ENCODE results near the gene SULT1B1. TPM values are rescaled to one million over a fixed set of nuclear protein-coding genes. Genes with fewer than 3 reads are reported as not detected.

The SULT1B1 gene
- total RNA-seq, 1 experiment from 2014 or later, result 0.04 TPM

DNA sequence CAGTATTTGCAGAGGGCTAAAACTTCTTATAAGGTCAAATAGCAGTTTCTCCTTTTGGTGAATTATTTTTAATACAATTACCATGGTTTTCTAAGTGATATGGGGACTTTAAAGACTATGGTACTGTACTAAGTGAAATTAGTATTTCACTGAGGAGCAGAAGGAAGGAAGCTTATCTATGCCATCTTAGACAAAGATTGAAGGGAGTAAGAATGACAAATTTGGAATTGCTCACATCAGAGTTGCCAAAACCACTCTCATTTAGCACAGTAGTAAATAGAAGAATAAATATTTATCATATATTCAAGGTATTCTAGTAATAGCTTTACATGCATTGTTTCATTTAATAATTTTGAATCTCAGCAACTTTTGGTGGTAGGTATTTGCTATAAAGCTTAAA, 30.4 kb downstream of the SULT1B1 start:
- ChIA-PET POLR2A (no interaction called here), CTCF (no interaction called here)
- DNase-seq (ENCODE audit: low spot score), result no peak
- Mint-ChIP-seq H3K27ac (no peak overlapping the region), H3K27me3 (ENCODE audit: low read depth) (no peaks in the 10 kb centered on the region), H3K4me1 (peaks cover 6% of the 10 kb centered on the region), H3K36me3 (no peaks in the 10 kb centered on the region), H3K4me3 (no peak overlapping the region), H3K9me3 (0 out of 2 replicates have a peak, but pooled peaks cover 3% of the 10 kb centered on the region)
- ATAC-seq, result no peak
- no peak for TF ChIP-seq SP1 (CRISPR knock-in tag; conservative IDR thresholded peaks at IDR 0.05)
- no peak for TF ChIP-seq ETV6 (CRISPR knock-in tag; IDR thresholded peaks at IDR 0.05)
- TF ChIP-seq MXD4 (CRISPR knock-in tag; IDR thresholded peaks at IDR 0.05; ENCODE audit: borderline replicate concordance), result no peak
- no peak for TF ChIP-seq RORB (CRISPR knock-in tag; IDR thresholded peaks at IDR 0.05)
- TF ChIP-seq ZNF416 (CRISPR knock-in tag; IDR thresholded peaks at IDR 0.05), result no peak
- no peak for TF ChIP-seq GABPB1 (CRISPR knock-in tag; IDR thresholded peaks at IDR 0.05)
- no peak for TF ChIP-seq EMX1 (CRISPR knock-in tag; IDR thresholded peaks at IDR 0.05)
- TF ChIP-seq, protein P1, sequence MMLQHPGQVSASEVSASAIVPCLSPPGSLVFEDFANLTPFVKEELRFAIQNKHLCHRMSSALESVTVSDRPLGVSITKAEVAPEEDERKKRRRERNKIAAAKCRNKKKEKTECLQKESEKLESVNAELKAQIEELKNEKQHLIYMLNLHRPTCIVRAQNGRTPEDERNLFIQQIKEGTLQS (CRISPR knock-in tag; conservative IDR thresholded peaks at IDR 0.05), result no peak
- no peak for TF ChIP-seq SMAD3 (CRISPR knock-in tag; IDR thresholded peaks at IDR 0.05; ENCODE audit: borderline replicate concordance)
- TF ChIP-seq SMAD4 (CRISPR knock-in tag; IDR thresholded peaks at IDR 0.05), result no peak
- no peak for TF ChIP-seq NR2C2 (CRISPR knock-in tag; IDR thresholded peaks at IDR 0.05)
- no peak for TF ChIP-seq CREM (CRISPR knock-in tag; IDR thresholded peaks at IDR 0.05)
- no peak for TF ChIP-seq ZNF263 (CRISPR knock-in tag; IDR thresholded peaks at IDR 0.05; ENCODE audit: low read depth)

DNA sequence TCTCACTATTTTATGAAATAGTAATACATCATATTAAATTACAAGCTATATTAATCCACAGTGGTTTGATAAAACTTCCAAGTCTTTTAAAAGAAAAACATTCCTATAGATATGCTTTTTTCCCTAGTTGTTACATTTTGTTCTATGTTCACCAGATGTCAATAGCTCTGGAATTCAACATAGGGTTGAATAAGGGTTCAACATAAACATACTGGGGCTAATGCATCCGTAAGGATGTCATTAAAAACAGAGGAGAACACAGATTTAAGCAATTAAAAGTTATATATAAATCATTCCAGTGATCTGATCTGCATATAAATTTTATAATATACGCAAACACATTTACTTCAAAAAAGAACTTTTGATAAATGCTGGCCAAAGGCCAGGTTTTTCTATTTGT, 32.5 kb downstream of the SULT1B1 start:
- POLR2A ChIA-PET, result no interaction called here
- no peak for TF ChIP-seq ZNF423 (CRISPR knock-in tag; IDR thresholded peaks at IDR 0.05)
- TF ChIP-seq ZNF219 (CRISPR knock-in tag; IDR thresholded peaks at IDR 0.05; ENCODE audit: borderline replicate concordance), result no peak
- no peak for TF ChIP-seq GABPB1 (CRISPR knock-in tag; IDR thresholded peaks at IDR 0.05)
- TF ChIP-seq, protein P2, sequence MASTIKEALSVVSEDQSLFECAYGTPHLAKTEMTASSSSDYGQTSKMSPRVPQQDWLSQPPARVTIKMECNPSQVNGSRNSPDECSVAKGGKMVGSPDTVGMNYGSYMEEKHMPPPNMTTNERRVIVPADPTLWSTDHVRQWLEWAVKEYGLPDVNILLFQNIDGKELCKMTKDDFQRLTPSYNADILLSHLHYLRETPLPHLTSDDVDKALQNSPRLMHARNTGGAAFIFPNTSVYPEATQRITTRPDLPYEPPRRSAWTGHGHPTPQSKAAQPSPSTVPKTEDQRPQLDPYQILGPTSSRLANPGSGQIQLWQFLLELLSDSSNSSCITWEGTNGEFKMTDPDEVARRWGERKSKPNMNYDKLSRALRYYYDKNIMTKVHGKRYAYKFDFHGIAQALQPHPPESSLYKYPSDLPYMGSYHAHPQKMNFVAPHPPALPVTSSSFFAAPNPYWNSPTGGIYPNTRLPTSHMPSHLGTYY (CRISPR knock-in tag; IDR thresholded peaks at IDR 0.05), result no peak
- TF ChIP-seq, protein P3, sequence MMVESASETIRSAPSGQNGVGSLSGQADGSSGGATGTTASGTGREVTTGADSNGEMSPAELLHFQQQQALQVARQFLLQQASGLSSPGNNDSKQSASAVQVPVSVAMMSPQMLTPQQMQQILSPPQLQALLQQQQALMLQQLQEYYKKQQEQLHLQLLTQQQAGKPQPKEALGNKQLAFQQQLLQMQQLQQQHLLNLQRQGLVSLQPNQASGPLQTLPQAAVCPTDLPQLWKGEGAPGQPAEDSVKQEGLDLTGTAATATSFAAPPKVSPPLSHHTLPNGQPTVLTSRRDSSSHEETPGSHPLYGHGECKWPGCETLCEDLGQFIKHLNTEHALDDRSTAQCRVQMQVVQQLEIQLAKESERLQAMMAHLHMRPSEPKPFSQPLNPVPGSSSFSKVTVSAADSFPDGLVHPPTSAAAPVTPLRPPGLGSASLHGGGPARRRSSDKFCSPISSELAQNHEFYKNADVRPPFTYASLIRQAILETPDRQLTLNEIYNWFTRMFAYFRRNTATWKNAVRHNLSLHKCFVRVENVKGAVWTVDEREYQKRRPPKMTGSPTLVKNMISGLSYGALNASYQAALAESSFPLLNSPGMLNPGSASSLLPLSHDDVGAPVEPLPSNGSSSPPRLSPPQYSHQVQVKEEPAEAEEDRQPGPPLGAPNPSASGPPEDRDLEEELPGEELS (CRISPR knock-in tag; IDR thresholded peaks at IDR 0.05), result no peak
- TF ChIP-seq ZNF263 (CRISPR knock-in tag; IDR thresholded peaks at IDR 0.05; ENCODE audit: low read depth), result no peak
- TF ChIP-seq, protein P4, sequence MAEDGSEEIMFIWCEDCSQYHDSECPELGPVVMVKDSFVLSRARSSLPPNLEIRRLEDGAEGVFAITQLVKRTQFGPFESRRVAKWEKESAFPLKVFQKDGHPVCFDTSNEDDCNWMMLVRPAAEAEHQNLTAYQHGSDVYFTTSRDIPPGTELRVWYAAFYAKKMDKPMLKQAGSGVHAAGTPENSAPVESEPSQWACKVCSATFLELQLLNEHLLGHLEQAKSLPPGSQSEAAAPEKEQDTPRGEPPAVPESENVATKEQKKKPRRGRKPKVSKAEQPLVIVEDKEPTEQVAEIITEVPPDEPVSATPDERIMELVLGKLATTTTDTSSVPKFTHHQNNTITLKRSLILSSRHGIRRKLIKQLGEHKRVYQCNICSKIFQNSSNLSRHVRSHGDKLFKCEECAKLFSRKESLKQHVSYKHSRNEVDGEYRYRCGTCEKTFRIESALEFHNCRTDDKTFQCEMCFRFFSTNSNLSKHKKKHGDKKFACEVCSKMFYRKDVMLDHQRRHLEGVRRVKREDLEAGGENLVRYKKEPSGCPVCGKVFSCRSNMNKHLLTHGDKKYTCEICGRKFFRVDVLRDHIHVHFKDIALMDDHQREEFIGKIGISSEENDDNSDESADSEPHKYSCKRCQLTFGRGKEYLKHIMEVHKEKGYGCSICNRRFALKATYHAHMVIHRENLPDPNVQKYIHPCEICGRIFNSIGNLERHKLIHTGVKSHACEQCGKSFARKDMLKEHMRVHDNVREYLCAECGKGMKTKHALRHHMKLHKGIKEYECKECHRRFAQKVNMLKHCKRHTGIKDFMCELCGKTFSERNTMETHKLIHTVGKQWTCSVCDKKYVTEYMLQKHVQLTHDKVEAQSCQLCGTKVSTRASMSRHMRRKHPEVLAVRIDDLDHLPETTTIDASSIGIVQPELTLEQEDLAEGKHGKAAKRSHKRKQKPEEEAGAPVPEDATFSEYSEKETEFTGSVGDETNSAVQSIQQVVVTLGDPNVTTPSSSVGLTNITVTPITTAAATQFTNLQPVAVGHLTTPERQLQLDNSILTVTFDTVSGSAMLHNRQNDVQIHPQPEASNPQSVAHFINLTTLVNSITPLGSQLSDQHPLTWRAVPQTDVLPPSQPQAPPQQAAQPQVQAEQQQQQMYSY (CRISPR knock-in tag; IDR thresholded peaks at IDR 0.05), result no peak
- TF ChIP-seq NR1H2 (CRISPR knock-in tag; IDR thresholded peaks at IDR 0.05), result no peak
- TF ChIP-seq, protein P5, sequence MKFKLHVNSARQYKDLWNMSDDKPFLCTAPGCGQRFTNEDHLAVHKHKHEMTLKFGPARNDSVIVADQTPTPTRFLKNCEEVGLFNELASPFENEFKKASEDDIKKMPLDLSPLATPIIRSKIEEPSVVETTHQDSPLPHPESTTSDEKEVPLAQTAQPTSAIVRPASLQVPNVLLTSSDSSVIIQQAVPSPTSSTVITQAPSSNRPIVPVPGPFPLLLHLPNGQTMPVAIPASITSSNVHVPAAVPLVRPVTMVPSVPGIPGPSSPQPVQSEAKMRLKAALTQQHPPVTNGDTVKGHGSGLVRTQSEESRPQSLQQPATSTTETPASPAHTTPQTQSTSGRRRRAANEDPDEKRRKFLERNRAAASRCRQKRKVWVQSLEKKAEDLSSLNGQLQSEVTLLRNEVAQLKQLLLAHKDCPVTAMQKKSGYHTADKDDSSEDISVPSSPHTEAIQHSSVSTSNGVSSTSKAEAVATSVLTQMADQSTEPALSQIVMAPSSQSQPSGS (CRISPR knock-in tag; IDR thresholded peaks at IDR 0.05; ENCODE audit: borderline replicate concordance, low read depth), result no peak
- TF ChIP-seq, protein P6, sequence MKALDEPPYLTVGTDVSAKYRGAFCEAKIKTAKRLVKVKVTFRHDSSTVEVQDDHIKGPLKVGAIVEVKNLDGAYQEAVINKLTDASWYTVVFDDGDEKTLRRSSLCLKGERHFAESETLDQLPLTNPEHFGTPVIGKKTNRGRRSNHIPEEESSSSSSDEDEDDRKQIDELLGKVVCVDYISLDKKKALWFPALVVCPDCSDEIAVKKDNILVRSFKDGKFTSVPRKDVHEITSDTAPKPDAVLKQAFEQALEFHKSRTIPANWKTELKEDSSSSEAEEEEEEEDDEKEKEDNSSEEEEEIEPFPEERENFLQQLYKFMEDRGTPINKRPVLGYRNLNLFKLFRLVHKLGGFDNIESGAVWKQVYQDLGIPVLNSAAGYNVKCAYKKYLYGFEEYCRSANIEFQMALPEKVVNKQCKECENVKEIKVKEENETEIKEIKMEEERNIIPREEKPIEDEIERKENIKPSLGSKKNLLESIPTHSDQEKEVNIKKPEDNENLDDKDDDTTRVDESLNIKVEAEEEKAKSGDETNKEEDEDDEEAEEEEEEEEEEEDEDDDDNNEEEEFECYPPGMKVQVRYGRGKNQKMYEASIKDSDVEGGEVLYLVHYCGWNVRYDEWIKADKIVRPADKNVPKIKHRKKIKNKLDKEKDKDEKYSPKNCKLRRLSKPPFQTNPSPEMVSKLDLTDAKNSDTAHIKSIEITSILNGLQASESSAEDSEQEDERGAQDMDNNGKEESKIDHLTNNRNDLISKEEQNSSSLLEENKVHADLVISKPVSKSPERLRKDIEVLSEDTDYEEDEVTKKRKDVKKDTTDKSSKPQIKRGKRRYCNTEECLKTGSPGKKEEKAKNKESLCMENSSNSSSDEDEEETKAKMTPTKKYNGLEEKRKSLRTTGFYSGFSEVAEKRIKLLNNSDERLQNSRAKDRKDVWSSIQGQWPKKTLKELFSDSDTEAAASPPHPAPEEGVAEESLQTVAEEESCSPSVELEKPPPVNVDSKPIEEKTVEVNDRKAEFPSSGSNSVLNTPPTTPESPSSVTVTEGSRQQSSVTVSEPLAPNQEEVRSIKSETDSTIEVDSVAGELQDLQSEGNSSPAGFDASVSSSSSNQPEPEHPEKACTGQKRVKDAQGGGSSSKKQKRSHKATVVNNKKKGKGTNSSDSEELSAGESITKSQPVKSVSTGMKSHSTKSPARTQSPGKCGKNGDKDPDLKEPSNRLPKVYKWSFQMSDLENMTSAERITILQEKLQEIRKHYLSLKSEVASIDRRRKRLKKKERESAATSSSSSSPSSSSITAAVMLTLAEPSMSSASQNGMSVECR (CRISPR knock-in tag; IDR thresholded peaks at IDR 0.05; ENCODE audit: borderline replicate concordance), result no peak
- TF ChIP-seq NFATC4 (CRISPR knock-in tag; IDR thresholded peaks at IDR 0.05), result no peak
- TF ChIP-seq, protein P7, sequence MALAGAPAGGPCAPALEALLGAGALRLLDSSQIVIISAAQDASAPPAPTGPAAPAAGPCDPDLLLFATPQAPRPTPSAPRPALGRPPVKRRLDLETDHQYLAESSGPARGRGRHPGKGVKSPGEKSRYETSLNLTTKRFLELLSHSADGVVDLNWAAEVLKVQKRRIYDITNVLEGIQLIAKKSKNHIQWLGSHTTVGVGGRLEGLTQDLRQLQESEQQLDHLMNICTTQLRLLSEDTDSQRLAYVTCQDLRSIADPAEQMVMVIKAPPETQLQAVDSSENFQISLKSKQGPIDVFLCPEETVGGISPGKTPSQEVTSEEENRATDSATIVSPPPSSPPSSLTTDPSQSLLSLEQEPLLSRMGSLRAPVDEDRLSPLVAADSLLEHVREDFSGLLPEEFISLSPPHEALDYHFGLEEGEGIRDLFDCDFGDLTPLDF (CRISPR knock-in tag; IDR thresholded peaks at IDR 0.05), result no peak

More for the DNA sequence above, 32.5 kb downstream of the SULT1B1 start:
- H3K27me3 Mint-ChIP-seq (ENCODE audit: low read depth), result no peaks in the 10 kb centered on the region
- no peak overlapping the region for H3K27ac Mint-ChIP-seq
- peaks cover 5% of the 10 kb centered on the region; the same call in 1 of the 2 replicates for H3K9me3 Mint-ChIP-seq
- no peaks in the 10 kb centered on the region; the same call in 1 of the 2 replicates for H3K36me3 Mint-ChIP-seq
- ATAC-seq, result no peak
- H3K4me3 Mint-ChIP-seq, result no peak overlapping the region
- no peak for DNase-seq (ENCODE audit: low spot score)
- CTCF ChIA-PET, result no interaction called here
- peaks cover 6% of the 10 kb centered on the region for H3K4me1 Mint-ChIP-seq

Data from WTC11 (cell line).